Measurements from ENCODE around the gene DLG3. TPM values are rescaled to one million over a fixed set of nuclear protein-coding genes. Genes with fewer than 3 reads are reported as not detected.

The DLG3 gene
- total RNA-seq, 1 experiment from 2014 or later = 48.4 TPM

GRCh38 chrX:70423936-70424675 is 20.5 kb upstream of the DLG3 start:
- Histone ChIP-seq H3K9me3 (ENCODE audit: control insufficient read depth in 1 of 2, insufficient read depth in 1 of 2, low read depth in 1 of 2, low read length in 2 of 2) (no peaks in the 10 kb centered on the region), H2AFZ (ENCODE audit: low read depth, low read length, poor library complexity, severe bottlenecking) (no peak overlapping the region), H3K4me3 (replicated peaks in 1 of 2; ENCODE audit: low read depth in 1 of 2, low read length in 2 of 2) (no peak overlapping the region), H3K9me2 (ENCODE audit: insufficient read depth) (no peaks in the 10 kb centered on the region), H3K4me2 (ENCODE audit: low read length) (no peak overlapping the region), H3K9ac (ENCODE audit: low read length) (no peak overlapping the region), H3K27me3 (ENCODE audit: insufficient read depth, low read length) (no peaks in the 10 kb centered on the region), H3K4me1 (ENCODE audit: control insufficient read depth in 1 of 2, insufficient read depth in 2 of 2, low read length in 2 of 2) (no peaks in the 10 kb centered on the region), H3K36me3 (ENCODE audit: control insufficient read depth in 1 of 2, insufficient read depth in 2 of 2, low read length in 2 of 2) (no peaks in the 10 kb centered on the region; a peak in 1 of 4 replicates), H3K79me2 (ENCODE audit: insufficient read depth, low read length) (no peaks in the 10 kb centered on the region), H3K27ac (ENCODE audit: low read depth, low read length) (no peak overlapping the region), H4K20me1 (ENCODE audit: insufficient read depth) (no peaks in the 10 kb centered on the region)
- ChIA-PET RAD21 (ENCODE audit: low non-redundant PET in 1 of 2, low total read pairs in 2 of 2, uncharacterized antibody in 2 of 2, unreplicated experiment in 2 of 2) (interaction anchor here in 1 of 2 experiments (2.0 kb wide), 1 partner anchor 241 kb away, joined by 6 read pairs; no protein-coding TSS in a partner anchor), POLR2A (no interaction called here), CTCF (interaction anchor here (1.9 to 2.3 kb wide), 2 partner anchors 10 to 241 kb away, joined by 8 to 15 read pairs; no protein-coding TSS in a partner anchor)
- no peak for ATAC-seq
- intact Hi-C loops (cut with micrococcal nuclease) = loop anchor here (10.0 kb wide), 1 partner anchor 241 kb away; no protein-coding TSS in a partner anchor
- no TSS peak for BruUV-seq (replicated peaks)
- TF ChIP-seq POLR2AphosphoS5 (IDR thresholded peaks at IDR 0.05; ENCODE audit: low read depth, low read length) = no peak
- no peak for TF ChIP-seq REST (IDR thresholded peaks at IDR 0.05; ENCODE audit: low read depth)
- no peak for TF ChIP-seq ATF3 (IDR thresholded peaks at IDR 0.05)
- no peak for TF ChIP-seq ELF1 (IDR thresholded peaks at IDR 0.05; ENCODE audit: borderline replicate concordance, low read depth)
- no peak for TF ChIP-seq ZBTB33 (IDR thresholded peaks at IDR 0.05; ENCODE audit: extremely low read depth, insufficient replicate concordance, low read length)
- TF ChIP-seq POLR2A (IDR thresholded peaks at IDR 0.05; ENCODE audit: borderline replicate concordance, extremely low read depth, insufficient read depth, insufficient read length) = no peak
- TF ChIP-seq YY1 (IDR thresholded peaks at IDR 0.05; ENCODE audit: extremely low read depth, insufficient replicate concordance, low read depth, low read length) = no peak
- TF ChIP-seq RAD21 (IDR thresholded peaks at IDR 0.05; ENCODE audit: low read depth) = no peak
- TF ChIP-seq SIN3A (IDR thresholded peaks at IDR 0.05; ENCODE audit: low read depth) = no peak
- no peak for TF ChIP-seq ZNF274 (IDR thresholded peaks at IDR 0.05; ENCODE audit: low read depth, low read length)
- TF ChIP-seq SRF (IDR thresholded peaks at IDR 0.05; ENCODE audit: low read depth) = no peak
- DNase-seq (ENCODE audit: low read depth, low spot score) = no peak
